ENCODE results near the gene CFAP221. TPM values are rescaled to one million over a fixed set of nuclear protein-coding genes. Genes with fewer than 3 reads are reported as not detected.

Gene CFAP221
- polyA plus RNA-seq, 1 donor (not counting 4 experiments of a cell fraction or from before 2014, with no cell fraction given): not detected

DNA sequence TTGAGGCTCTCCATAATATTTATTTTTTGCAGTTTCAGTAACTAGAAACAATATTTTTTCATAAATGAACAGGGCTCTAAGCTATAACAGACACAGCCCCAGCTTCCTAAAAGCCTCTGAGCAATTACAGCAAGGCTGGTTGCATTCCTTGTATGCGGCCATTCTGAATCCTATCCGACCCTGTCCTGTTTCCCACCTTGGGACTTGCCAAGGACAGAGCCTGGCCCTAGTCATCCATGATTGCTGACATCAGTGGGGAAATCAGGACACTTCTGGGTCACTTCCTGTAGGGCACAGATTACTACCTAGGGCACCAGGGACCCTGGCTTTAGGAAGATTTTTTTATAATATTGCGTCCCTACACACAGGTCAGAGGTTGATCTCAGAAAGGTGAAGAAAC is 140.3 kb downstream of the CFAP221 start:
- no peak overlapping the region for H3K4me2 ChIP-seq (ENCODE audit: control insufficient read depth, extremely low read depth, insufficient read depth, low read depth, low read length)
- FAIRE-seq: no peak

DNA sequence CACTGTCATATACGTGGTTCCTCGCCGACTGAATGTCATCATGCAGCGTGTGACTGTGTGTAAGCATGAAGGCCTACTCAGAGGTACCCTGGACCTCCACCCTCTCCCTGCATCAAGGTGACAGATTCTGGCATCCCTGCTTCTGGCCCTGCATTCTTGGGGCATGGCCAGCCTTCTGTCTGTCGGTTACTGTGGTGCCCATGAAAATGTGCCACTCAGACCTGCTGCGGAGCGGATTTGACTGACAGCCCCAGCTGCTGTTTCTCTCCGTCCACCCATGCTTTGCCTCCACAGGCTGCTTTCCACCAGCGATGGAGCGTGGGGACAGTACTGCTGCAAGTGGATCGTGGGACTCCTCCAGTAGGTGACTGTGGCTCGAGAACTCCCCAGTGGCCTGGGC is 144.4 kb downstream of the CFAP221 start:
- Histone ChIP-seq H2AFZ (ENCODE audit: control insufficient read depth, low read length) (no peak overlapping the region), H3K9me1 (ENCODE audit: control insufficient read depth, extremely low read depth, insufficient read depth, low read length) (no peaks in the 10 kb centered on the region), H3K4me2 (ENCODE audit: control insufficient read depth, extremely low read depth, insufficient read depth, low read depth, low read length) (no peak overlapping the region), H3K27me3 (ENCODE audit: control insufficient read depth, extremely low read depth, insufficient read depth, low read length) (no peaks in the 10 kb centered on the region), H3K27ac (ENCODE audit: control insufficient read depth, insufficient read depth, low read length) (no peak overlapping the region), H4K20me1 (ENCODE audit: control insufficient read depth, extremely low read depth, insufficient read depth, low read length) (no peaks in the 10 kb centered on the region), H3K79me2 (ENCODE audit: control insufficient read depth, insufficient read depth, low read length) (no peaks in the 10 kb centered on the region), H3K4me1 (ENCODE audit: control insufficient read depth, extremely low read depth, insufficient read depth, low read length) (peaks cover 8% of the 10 kb centered on the region), H3K9me3 (ENCODE audit: control insufficient read depth, low read depth, low read length) (no peaks in the 10 kb centered on the region), H3K4me3 (ENCODE audit: control insufficient read depth in 2 of 3, extremely low read depth in 1 of 3, insufficient read depth in 2 of 3, low read depth in 1 of 3, low read length in 3 of 3) (no peak overlapping the region), H3K9ac (ENCODE audit: control insufficient read depth, extremely low read depth, insufficient read depth, low read length) (no peak overlapping the region), H3K36me3 (ENCODE audit: control insufficient read depth in 2 of 2, extremely low read depth in 1 of 2, insufficient read depth in 2 of 2, low read length in 2 of 2) (peaks cover 0 to 3% of the 10 kb centered on the region in 2 experiments)
- TF ChIP-seq, protein P1, sequence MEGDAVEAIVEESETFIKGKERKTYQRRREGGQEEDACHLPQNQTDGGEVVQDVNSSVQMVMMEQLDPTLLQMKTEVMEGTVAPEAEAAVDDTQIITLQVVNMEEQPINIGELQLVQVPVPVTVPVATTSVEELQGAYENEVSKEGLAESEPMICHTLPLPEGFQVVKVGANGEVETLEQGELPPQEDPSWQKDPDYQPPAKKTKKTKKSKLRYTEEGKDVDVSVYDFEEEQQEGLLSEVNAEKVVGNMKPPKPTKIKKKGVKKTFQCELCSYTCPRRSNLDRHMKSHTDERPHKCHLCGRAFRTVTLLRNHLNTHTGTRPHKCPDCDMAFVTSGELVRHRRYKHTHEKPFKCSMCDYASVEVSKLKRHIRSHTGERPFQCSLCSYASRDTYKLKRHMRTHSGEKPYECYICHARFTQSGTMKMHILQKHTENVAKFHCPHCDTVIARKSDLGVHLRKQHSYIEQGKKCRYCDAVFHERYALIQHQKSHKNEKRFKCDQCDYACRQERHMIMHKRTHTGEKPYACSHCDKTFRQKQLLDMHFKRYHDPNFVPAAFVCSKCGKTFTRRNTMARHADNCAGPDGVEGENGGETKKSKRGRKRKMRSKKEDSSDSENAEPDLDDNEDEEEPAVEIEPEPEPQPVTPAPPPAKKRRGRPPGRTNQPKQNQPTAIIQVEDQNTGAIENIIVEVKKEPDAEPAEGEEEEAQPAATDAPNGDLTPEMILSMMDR (optimal IDR thresholded peaks at IDR 0.05 in 1 of 3, IDR thresholded peaks at IDR 0.05 in 1 of 3, conservative IDR thresholded peaks at IDR 0.05 in 1 of 3; ENCODE audit: extremely low read depth in 1 of 3, insufficient read depth in 2 of 3, low read length in 3 of 3): no peak
- no peak for TF ChIP-seq EZH2 (IDR thresholded peaks at IDR 0.05; ENCODE audit: low read length)
- dilution Hi-C loops (cut with MboI; ENCODE audit: extremely low pct_ligation_motif_present, low sequenced_read_pairs): no loop called here
- DNase-seq (ENCODE audit: low read depth, low spot score) (no peak), FAIRE-seq (no peak)

More for the DNA sequence above, 140.3 kb downstream of the CFAP221 start:
- Histone ChIP-seq H3K79me2 (ENCODE audit: control insufficient read depth, insufficient read depth, low read length) (peaks cover 12% of the 10 kb centered on the region), H2AFZ (ENCODE audit: control insufficient read depth, low read length) (no peak overlapping the region), H3K27me3 (ENCODE audit: control insufficient read depth, extremely low read depth, insufficient read depth, low read length) (no peaks in the 10 kb centered on the region), H3K9me3 (ENCODE audit: control insufficient read depth, low read depth, low read length) (no peaks in the 10 kb centered on the region), H3K36me3 (ENCODE audit: control insufficient read depth in 2 of 2, extremely low read depth in 1 of 2, insufficient read depth in 2 of 2, low read length in 2 of 2) (peaks cover 8 to 12% of the 10 kb centered on the region in 2 experiments), H3K9me1 (ENCODE audit: control insufficient read depth, extremely low read depth, insufficient read depth, low read length) (no peaks in the 10 kb centered on the region), H4K20me1 (ENCODE audit: control insufficient read depth, extremely low read depth, insufficient read depth, low read length) (no peaks in the 10 kb centered on the region), H3K4me1 (ENCODE audit: control insufficient read depth, extremely low read depth, insufficient read depth, low read length) (peaks cover 12% of the 10 kb centered on the region), H3K9ac (ENCODE audit: control insufficient read depth, extremely low read depth, insufficient read depth, low read length) (no peak overlapping the region), H3K4me3 (ENCODE audit: control insufficient read depth in 2 of 3, extremely low read depth in 1 of 3, insufficient read depth in 2 of 3, low read depth in 1 of 3, low read length in 3 of 3) (no peak overlapping the region), H3K27ac (ENCODE audit: control insufficient read depth, insufficient read depth, low read length) (no peak overlapping the region)
- no peak for DNase-seq (ENCODE audit: low read depth, low spot score)
- TF ChIP-seq, protein P1 (optimal IDR thresholded peaks at IDR 0.05 in 1 of 3, IDR thresholded peaks at IDR 0.05 in 1 of 3, conservative IDR thresholded peaks at IDR 0.05 in 1 of 3; ENCODE audit: extremely low read depth in 1 of 3, insufficient read depth in 2 of 3, low read length in 3 of 3): no peak
- no peak for TF ChIP-seq EZH2 (IDR thresholded peaks at IDR 0.05; ENCODE audit: low read length)
- dilution Hi-C loops (cut with MboI; ENCODE audit: extremely low pct_ligation_motif_present, low sequenced_read_pairs): no loop called here

All from keratinocyte (primary cell).